Stomach (tissue), 4 donors: ENCODE results near the gene EIF5B.

Experiments
- CTCF ChIP-seq, 7 experiments: fragments of 450-650 bp in 4 of 7; fragments of 200-600 bp in 3 of 7; sonication (generic) in 3 of 7; IDR thresholded peaks; one replicate each; pipeline ENCODE4 v1.5.1; 2016 to 2019; ENCODE audit warnings: antibody characterized with exemption in 7 of 7, control low read depth in 2 of 7, mild to moderate bottlenecking in 1 of 7
- POLR2A ChIP-seq, 4 donors: fragments of 450-650 bp; IDR thresholded peaks; one replicate each; pipeline ENCODE4 v1.6.1; 2016; ENCODE audit warnings: antibody characterized with exemption in 4 of 4, control low read depth in 2 of 4, mild to moderate bottlenecking in 1 of 4, moderate library complexity in 1 of 4
- POLR2AphosphoS5 ChIP-seq, 3 donors: sonication (generic); formaldehyde crosslinking; IDR thresholded peaks; one replicate each; pipeline ENCODE4 v1.6.1; 2016; ENCODE audit warnings: antibody characterized with exemption in 3 of 3

GRCh38 chr2:99325384-99325783 is 11.8 kb upstream of the EIF5B start:
- TF ChIP-seq POLR2A (IDR thresholded peaks at IDR 0.05), result no peak
- TF ChIP-seq CTCF (IDR thresholded peaks at IDR 0.05), result no peak
- TF ChIP-seq POLR2AphosphoS5 (IDR thresholded peaks at IDR 0.05), result no peak
